A673 (cell line): ENCODE results near the gene SLC44A1.

Experiments
- CTCF ChIP-seq: fragments of 300-800, 200-600 bp; sonication (generic); conservative IDR thresholded peaks from 2 replicates; pipeline ENCODE4 v1.5.1; 2017; ENCODE audit warnings: low read depth, mild to moderate bottlenecking, antibody characterized with exemption, low read length, moderate library complexity, mixed read lengths
- EZH2 ChIP-seq: fragments of 200-600 bp; sonication (generic); IDR thresholded peaks from 2 replicates; pipeline ENCODE4 v1.6.1; 2017; ENCODE audit warnings: borderline replicate concordance, low read depth, mild to moderate bottlenecking, mixed read lengths, antibody characterized with exemption, low read length; ENCODE audit not compliant: poor library complexity, severe bottlenecking

GRCh38 chr9:105275938-105276337, 31.5 kb downstream of the SLC44A1 start:
- TF ChIP-seq EZH2 (no peak), CTCF (no peak)
